ENCODE results near the gene SH3PXD2B.

DNA sequence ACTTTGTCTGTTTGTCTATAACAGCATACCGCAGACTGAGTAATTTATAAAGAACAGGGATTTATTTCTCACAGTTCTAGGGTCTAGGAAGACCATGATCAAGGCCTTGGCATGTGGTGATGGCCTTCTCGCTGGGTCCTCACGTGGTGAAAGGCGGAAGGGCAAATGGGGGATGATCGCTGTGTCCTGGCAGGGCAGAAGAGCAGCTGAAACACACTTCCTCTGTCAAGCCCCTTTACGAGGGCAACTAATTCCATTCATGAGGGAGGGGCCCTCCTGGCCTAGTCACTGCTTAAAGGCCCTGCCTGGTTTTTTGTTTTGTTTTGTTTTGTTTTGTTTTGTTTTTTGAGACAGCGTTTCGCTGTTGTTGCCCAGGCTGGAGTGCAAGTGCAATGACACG is 128.9 kb downstream of the SH3PXD2B start:
- no peak for TF ChIP-seq POLR2A (IDR thresholded peaks at IDR 0.05; ENCODE audit: low read depth, low read length)
- no peak for TF ChIP-seq POLR2AphosphoS5 (IDR thresholded peaks at IDR 0.05; ENCODE audit: low read depth, low read length)
- TF ChIP-seq TAF1 (IDR thresholded peaks at IDR 0.05; ENCODE audit: borderline replicate concordance, low read depth, low read length) = no peak

All from GM12892 (cell line).